ENCODE results near the gene PDK3. TPM values are rescaled to one million over a fixed set of nuclear protein-coding genes. Genes with fewer than 3 reads are reported as not detected.

Gene PDK3
- 10 to 100 TPM; 28.2 to 31.4 TPM for total RNA-seq

GRCh38 chrX:24464836-24465531 lies at the start of gene PDK3:
Gene PDK3, plus strand, starts transcription at chrX:24465286. Its CDS starts 170 bp downstream, at chrX:24465456.
- POLR2A ChIA-PET: interaction anchor here (0.5 kb wide), 1 partner anchor 262 kb away, joined by 3 read pairs; no protein-coding TSS in a partner anchor
- H3K27ac Mint-ChIP-seq: peak within 1 kb of the TSS; percentile 94
- no peaks in the 10 kb centered on the region for H3K9me3 Mint-ChIP-seq
- peaks cover 4% of the 10 kb centered on the region for H3K36me3 Mint-ChIP-seq (ENCODE audit: low read depth)
- DNase-seq: peak; percentile 87
- CTCF ChIA-PET: no interaction called here
- peaks cover 38% of the 10 kb centered on the region for H3K4me1 Mint-ChIP-seq
- H3K4me3 Mint-ChIP-seq: peak within 1 kb of the TSS; percentile 80
- no peaks in the 10 kb centered on the region for H3K27me3 Mint-ChIP-seq

GRCh38 chrX:24415921-24416320 lies 49.2 kb upstream of the PDK3 start:
- H3K27ac Mint-ChIP-seq: no peak overlapping the region
- no peaks in the 10 kb centered on the region for H3K36me3 Mint-ChIP-seq (ENCODE audit: low read depth)
- H3K4me1 Mint-ChIP-seq: no peaks in the 10 kb centered on the region
- no peaks in the 10 kb centered on the region for H3K9me3 Mint-ChIP-seq
- no peaks in the 10 kb centered on the region for H3K27me3 Mint-ChIP-seq
- DNase-seq: no peak
- POLR2A ChIA-PET: no interaction called here
- H3K4me3 Mint-ChIP-seq: no peak overlapping the region
- CTCF ChIA-PET: interaction anchor here (1.3 kb wide), 2 partner anchors 9 to 20 kb away, joined by 3 read pairs; no protein-coding TSS in a partner anchor

- ChIA-PET CTCF (no interaction called here), POLR2A (no interaction called here)
- DNase-seq: no peak
- no peak overlapping the region for H3K27ac Mint-ChIP-seq
- no peaks in the 10 kb centered on the region for H3K36me3 Mint-ChIP-seq (ENCODE audit: low read depth)
- no peaks in the 10 kb centered on the region for H3K27me3 Mint-ChIP-seq
- no peaks in the 10 kb centered on the region for H3K9me3 Mint-ChIP-seq
- H3K4me3 Mint-ChIP-seq: no peak overlapping the region
- H3K4me1 Mint-ChIP-seq: peaks cover 5% of the 10 kb centered on the region
These were observed 41.1 kb upstream of the PDK3 start for GRCh38 chrX:24423960-24424359.

GRCh38 chrX:24424948-24425347 lies 40.1 kb upstream of the PDK3 start:
- peaks cover 5% of the 10 kb centered on the region for H3K4me1 Mint-ChIP-seq
- no peak overlapping the region for H3K4me3 Mint-ChIP-seq
- ChIA-PET POLR2A (no interaction called here), CTCF (interaction anchor here (1.3 kb wide), 1 partner anchor 10 kb away, joined by 3 read pairs; no protein-coding TSS in a partner anchor)
- H3K9me3 Mint-ChIP-seq: no peaks in the 10 kb centered on the region
- H3K36me3 Mint-ChIP-seq (ENCODE audit: low read depth): no peaks in the 10 kb centered on the region
- H3K27me3 Mint-ChIP-seq: no peaks in the 10 kb centered on the region
- DNase-seq: no peak
- no peak overlapping the region for H3K27ac Mint-ChIP-seq

- ChIA-PET CTCF (no interaction called here), POLR2A (no interaction called here)
- Mint-ChIP-seq H3K27ac (no peak overlapping the region), H3K27me3 (no peaks in the 10 kb centered on the region), H3K36me3 (ENCODE audit: low read depth) (no peaks in the 10 kb centered on the region), H3K4me3 (no peak overlapping the region), H3K4me1 (peaks cover 5% of the 10 kb centered on the region), H3K9me3 (no peaks in the 10 kb centered on the region)
- DNase-seq: no peak
These were observed 39.3 kb upstream of the PDK3 start for GRCh38 chrX:24425806-24426205.

GRCh38 chrX:24426340-24426913 lies 38.7 kb upstream of the PDK3 start:
- Mint-ChIP-seq H3K4me3 (no peak overlapping the region), H3K4me1 (peaks cover 5% of the 10 kb centered on the region), H3K36me3 (ENCODE audit: low read depth) (no peaks in the 10 kb centered on the region), H3K27ac (peak overlapping the region; percentile 2), H3K27me3 (no peaks in the 10 kb centered on the region), H3K9me3 (no peaks in the 10 kb centered on the region)
- no peak for DNase-seq
- CTCF ChIA-PET: no interaction called here
- POLR2A ChIA-PET: no interaction called here

GRCh38 chrX:24426921-24427746 lies 38.0 kb upstream of the PDK3 start:
- no peaks in the 10 kb centered on the region for H3K27me3 Mint-ChIP-seq
- ChIA-PET POLR2A (no interaction called here), CTCF (interaction anchor here (0.7 kb wide), 1 partner anchor 1113 kb away, joined by 6 read pairs; no protein-coding TSS in a partner anchor)

GRCh38 chrX:24427747-24428019 lies 37.4 kb upstream of the PDK3 start:
- H3K27ac Mint-ChIP-seq: no peak overlapping the region
- H3K4me1 Mint-ChIP-seq: peaks cover 5% of the 10 kb centered on the region
- no peak for DNase-seq
- no peaks in the 10 kb centered on the region for H3K36me3 Mint-ChIP-seq (ENCODE audit: low read depth)
- H3K9me3 Mint-ChIP-seq: peaks cover under 1% of the 10 kb centered on the region
- ChIA-PET POLR2A (no interaction called here), CTCF (interaction anchor here (0.7 kb wide), 1 partner anchor 1112 kb away, joined by 6 read pairs; no protein-coding TSS in a partner anchor)
- H3K4me3 Mint-ChIP-seq: no peak overlapping the region
- no peaks in the 10 kb centered on the region for H3K27me3 Mint-ChIP-seq

More at GRCh38 chrX:24426921-24427746, 38.0 kb upstream of the PDK3 start:
- Mint-ChIP-seq H3K4me3 (no peak overlapping the region), H3K4me1 (peaks cover 5% of the 10 kb centered on the region), H3K36me3 (ENCODE audit: low read depth) (no peaks in the 10 kb centered on the region), H3K9me3 (no peaks in the 10 kb centered on the region), H3K27ac (peak overlapping the region; percentile 13)
- DNase-seq: no peak

GRCh38 chrX:24428516-24428915 lies 36.6 kb upstream of the PDK3 start:
- ChIA-PET POLR2A (no interaction called here), CTCF (no interaction called here)
- peaks cover 5% of the 10 kb centered on the region for H3K4me1 Mint-ChIP-seq
- H3K4me3 Mint-ChIP-seq: no peak overlapping the region
- H3K27ac Mint-ChIP-seq: no peak overlapping the region
- no peaks in the 10 kb centered on the region for H3K27me3 Mint-ChIP-seq
- no peaks in the 10 kb centered on the region for H3K36me3 Mint-ChIP-seq (ENCODE audit: low read depth)
- peaks cover 3% of the 10 kb centered on the region for H3K9me3 Mint-ChIP-seq
- no peak for DNase-seq

GRCh38 chrX:24435060-24435459 lies 30.0 kb upstream of the PDK3 start:
- H3K27ac Mint-ChIP-seq: no peak overlapping the region
- POLR2A ChIA-PET: no interaction called here
- H3K9me3 Mint-ChIP-seq: peaks cover 3% of the 10 kb centered on the region
- DNase-seq: no peak
- H3K4me3 Mint-ChIP-seq: no peak overlapping the region
- H3K36me3 Mint-ChIP-seq (ENCODE audit: low read depth): no peaks in the 10 kb centered on the region
- H3K27me3 Mint-ChIP-seq: no peaks in the 10 kb centered on the region
- peaks cover 2% of the 10 kb centered on the region for H3K4me1 Mint-ChIP-seq
- CTCF ChIA-PET: no interaction called here

- ChIA-PET POLR2A (no interaction called here), CTCF (no interaction called here)
- DNase-seq: no peak
- H3K36me3 Mint-ChIP-seq (ENCODE audit: low read depth): no peaks in the 10 kb centered on the region
- no peaks in the 10 kb centered on the region for H3K4me1 Mint-ChIP-seq
- no peak overlapping the region for H3K27ac Mint-ChIP-seq
- no peaks in the 10 kb centered on the region for H3K27me3 Mint-ChIP-seq
- H3K9me3 Mint-ChIP-seq: no peaks in the 10 kb centered on the region
- H3K4me3 Mint-ChIP-seq: no peak overlapping the region
These were observed 21.2 kb upstream of the PDK3 start for GRCh38 chrX:24443918-24444317.

- ChIA-PET POLR2A (no interaction called here), CTCF (no interaction called here)
- Mint-ChIP-seq H3K4me1 (no peaks in the 10 kb centered on the region), H3K4me3 (no peak overlapping the region), H3K27me3 (no peaks in the 10 kb centered on the region), H3K36me3 (ENCODE audit: low read depth) (no peaks in the 10 kb centered on the region), H3K9me3 (no peaks in the 10 kb centered on the region), H3K27ac (no peak overlapping the region)
- no peak for DNase-seq
These were observed 20.4 kb upstream of the PDK3 start for GRCh38 chrX:24444645-24445044.

GRCh38 chrX:24448762-24449250 lies 16.3 kb upstream of the PDK3 start:
- H3K4me3 Mint-ChIP-seq: no peak overlapping the region
- H3K9me3 Mint-ChIP-seq: peaks cover 4% of the 10 kb centered on the region
- ChIA-PET POLR2A (interaction anchor here (0.7 kb wide), 1 partner anchor 52 kb away, joined by 4 read pairs; no protein-coding TSS in a partner anchor), CTCF (interaction anchor here (0.7 to 1.3 kb wide), 2 partner anchors 18 to 51 kb away, joined by 3 to 4 read pairs; no protein-coding TSS in a partner anchor)
- H3K36me3 Mint-ChIP-seq (ENCODE audit: low read depth): no peaks in the 10 kb centered on the region
- H3K27ac Mint-ChIP-seq: no peak overlapping the region
- DNase-seq: no peak
- no peaks in the 10 kb centered on the region for H3K27me3 Mint-ChIP-seq
- no peaks in the 10 kb centered on the region for H3K4me1 Mint-ChIP-seq

All from activated CD4-positive, alpha-beta T cell treated with anti-CD3 and anti-CD28 coated beads, Interleukin-2, amount 10 ng/mL, durations not matched to agents 7 days and 5 days (primary cell).